GM12878 (cell line): ENCODE measurements around the gene RRP1B. TPM values are rescaled to one million over a fixed set of nuclear protein-coding genes. Genes with fewer than 3 reads are reported as not detected.

Source experiments
- ATAC-seq: fragments of 200-7000 bp; cut with Tn5 transposase; 3 replicates; pipeline ENCODE4 v1.9.1; 2020; ENCODE audit warnings: mild to moderate bottlenecking, moderate library complexity
- BruUV-seq: library from RNA; stranded (reverse); fragments of 400-500 nt; replicated peaks from 2 replicates; lab custom pipeline; 2021; lab: Mats Ljungman, UMichigan
- CTCF ChIA-PET: fragments of 300-600 bp; sonication (Branson Sonifier 250); formaldehyde crosslinking; extraction: SDS; loops from one replicate; lab custom pipeline; 2021; ENCODE audit warnings: inconsistent platforms; lab: Yijun Ruan, JAX
- POLR2A ChIA-PET: fragments of 350-600 bp; formaldehyde crosslinking; extraction: SDS; loops from one replicate; lab custom pipeline; 2021; ENCODE audit warnings: inconsistent platforms; lab: Charles Lee
- RAD21 ChIA-PET: fragments of 300-600 bp; sonication (Branson Sonifier 250); formaldehyde crosslinking; loops from one replicate; lab custom pipeline; 2023; ENCODE audit warnings: antibody characterized with exemption; ENCODE audit not compliant: unreplicated experiment; lab: Charles Lee
- SMC1A ChIA-PET: fragments of 300-600 bp; sonication (Branson Sonifier 250); formaldehyde crosslinking; loops from one replicate; lab custom pipeline; 2023; ENCODE audit not compliant: unreplicated experiment, uncharacterized antibody; lab: Charles Lee
- DNase-seq: peaks from one replicate; pipeline ENCODE4 v3.0.0-alpha.2; 2011; ENCODE audit warnings: low read depth, low spot score
- FAIRE-seq: peaks from 3 replicates; lab custom pipeline; 2011; peaks lifted over from hg19 to GRCh38; lab: Jason Lieb, UNC
- H2AFZ ChIP-seq: 2 replicates; pipeline ENCODE4 v1.6.0; 2011; ENCODE audit warnings: low read depth, low read length, control low read depth; ENCODE audit not compliant: control insufficient read depth
- H3K27ac ChIP-seq: 2 replicates; pipeline ENCODE4 v1.5.1; 2011; ENCODE audit warnings: control low read depth; ENCODE audit not compliant: control insufficient read depth, insufficient read depth
- H3K27me3 ChIP-seq, 2 experiments: replicated peaks in 1 of 2; 2 replicates each; pipeline versions ENCODE4 v1.6.0 to v1.6.1; 2011; ENCODE audit warnings: low read length in 1 of 2; ENCODE audit not compliant: control insufficient read depth in 2 of 2, insufficient read depth in 2 of 2
- H3K36me3 ChIP-seq, 2 experiments: 2 replicates each; pipeline ENCODE4 v1.5.1; 2011; ENCODE audit warnings: low read length in 1 of 2; ENCODE audit not compliant: control insufficient read depth in 2 of 2, insufficient read depth in 2 of 2
- H3K4me1 ChIP-seq: 2 replicates; pipeline ENCODE4 v1.6.1; 2011; ENCODE audit warnings: mild to moderate bottlenecking, low read length, moderate library complexity, mixed read lengths; ENCODE audit not compliant: control insufficient read depth, insufficient read depth
- H3K4me2 ChIP-seq: 2 replicates; pipeline ENCODE4 v1.6.0; 2011; ENCODE audit warnings: control low read depth; ENCODE audit not compliant: control insufficient read depth, insufficient read depth
- H3K4me3 ChIP-seq: fragments of 200-600 bp; sonication (generic); 2 replicates; pipeline ENCODE4 v1.5.1; 2016
- H3K79me2 ChIP-seq: 2 replicates; pipeline ENCODE4 v1.6.0; 2011; ENCODE audit warnings: low read length; ENCODE audit not compliant: control insufficient read depth, insufficient read depth
- H3K9ac ChIP-seq: 2 replicates; pipeline ENCODE4 v1.8.0; 2011; ENCODE audit warnings: low read length, control low read depth, mixed read lengths; ENCODE audit not compliant: control insufficient read depth, insufficient read depth
- H3K9me3 ChIP-seq: replicated peaks from 3 replicates; pipeline ENCODE4 v1.5.1; 2011; ENCODE audit warnings: mild to moderate bottlenecking, low read length; ENCODE audit not compliant: control insufficient read depth, insufficient read depth
- H4K20me1 ChIP-seq: 2 replicates; pipeline ENCODE4 v1.6.0; 2011; ENCODE audit not compliant: control insufficient read depth, insufficient read depth
- BACH1 ChIP-seq: fragments of 450-650 bp; IDR thresholded peaks from 2 replicates; pipeline ENCODE4 v1.6.1; 2017; ENCODE audit warnings: mild to moderate bottlenecking, borderline replicate concordance
- RFX5 ChIP-seq: IDR thresholded peaks from 2 replicates; pipeline ENCODE4 v1.6.1; 2011; ENCODE audit warnings: low read depth, low read length, improper control_type of control experiment
- SIX5 ChIP-seq: IDR thresholded peaks from 2 replicates; pipeline ENCODE4 v1.6.1; 2011; ENCODE audit warnings: mild to moderate bottlenecking, low read depth, low read length, moderate library complexity; ENCODE audit not compliant: severe bottlenecking
- ZNF592 ChIP-seq: fragments of 450-650 bp; IDR thresholded peaks from 2 replicates; pipeline ENCODE4 v1.6.1; 2017; ENCODE audit warnings: mild to moderate bottlenecking, moderate library complexity
- ZNF622 ChIP-seq: fragments of 450-650 bp; IDR thresholded peaks from 2 replicates; pipeline ENCODE4 v1.6.1; 2017; ENCODE audit warnings: mild to moderate bottlenecking, inconsistent platforms
- WGBS: methylation state at CpG from one replicate; pipeline ENCODE4 v1.1.6; 2016; ENCODE audit warnings: low lambda C conversion rate; ENCODE audit not compliant: insufficient replicate concordance, insufficient coverage; ENCODE audit errors: missing lambda C conversion rate; 5-methylcytosine and 5-hydroxymethylcytosine counted together
- in situ Hi-C: fragments of 300-500 bp; cut with MboI; formaldehyde crosslinking; loops from 9 replicates; pipeline ENCODE4 v1.14.3; 2018; ENCODE audit warnings: mixed read lengths
- intact Hi-C: fragments of 100-400 bp; cut with micrococcal nuclease; formaldehyde crosslinking; loops from one replicate; pipeline ENCODE4 v1.14.2; 2022; ENCODE audit not compliant: unreplicated experiment
- polyA plus RNA-seq, 11 experiments: library from polyadenylated mRNA; depleted of rRNA in 4 of 11; unstranded in 6 of 11; stranded (reverse) in 5 of 11; fragments of >200 nt; fragmentation: Nextera tagmentation in 4 of 11; fragmentation: Illumina TruSeq in 1 of 11; extraction: Ambion mirVana in 4 of 11; extraction: Trizol in 1 of 11; gene quantifications; 1 replicate in 1 of 11; 2 replicates in 10 of 11; pipeline versions ENCODE4 v1.2.1 to v1.2.3, GENCODE V29; 2011 to 2016; ENCODE audit warnings: inconsistent platforms in 2 of 11, missing spikeins in 2 of 11, low read depth in 1 of 11
- total RNA-seq, 4 experiments: library from RNA; depleted of rRNA in 3 of 4; stranded (reverse); fragments of >200 nt in 3 of 4; fragmentation: Illumina TruSeq in 1 of 4; extraction: Trizol in 1 of 4; gene quantifications; 2 replicates each; pipeline versions ENCODE4 v1.2.1 to v1.2.3, GENCODE V29; 2013 to 2021
- TF ChIP-seq, protein P1 (sequence below): IDR thresholded peaks from 2 replicates; pipeline ENCODE4 v1.6.1; 2012; ENCODE audit warnings: low read length, inconsistent platforms

The RRP1B gene
- total and polyA plus RNA-seq, 10 of the 15 experiments (the other 5 are each of a cell fraction or from before 2014, with no cell fraction given): 8.1 to 57.4 (median 38.1) TPM

DNA sequence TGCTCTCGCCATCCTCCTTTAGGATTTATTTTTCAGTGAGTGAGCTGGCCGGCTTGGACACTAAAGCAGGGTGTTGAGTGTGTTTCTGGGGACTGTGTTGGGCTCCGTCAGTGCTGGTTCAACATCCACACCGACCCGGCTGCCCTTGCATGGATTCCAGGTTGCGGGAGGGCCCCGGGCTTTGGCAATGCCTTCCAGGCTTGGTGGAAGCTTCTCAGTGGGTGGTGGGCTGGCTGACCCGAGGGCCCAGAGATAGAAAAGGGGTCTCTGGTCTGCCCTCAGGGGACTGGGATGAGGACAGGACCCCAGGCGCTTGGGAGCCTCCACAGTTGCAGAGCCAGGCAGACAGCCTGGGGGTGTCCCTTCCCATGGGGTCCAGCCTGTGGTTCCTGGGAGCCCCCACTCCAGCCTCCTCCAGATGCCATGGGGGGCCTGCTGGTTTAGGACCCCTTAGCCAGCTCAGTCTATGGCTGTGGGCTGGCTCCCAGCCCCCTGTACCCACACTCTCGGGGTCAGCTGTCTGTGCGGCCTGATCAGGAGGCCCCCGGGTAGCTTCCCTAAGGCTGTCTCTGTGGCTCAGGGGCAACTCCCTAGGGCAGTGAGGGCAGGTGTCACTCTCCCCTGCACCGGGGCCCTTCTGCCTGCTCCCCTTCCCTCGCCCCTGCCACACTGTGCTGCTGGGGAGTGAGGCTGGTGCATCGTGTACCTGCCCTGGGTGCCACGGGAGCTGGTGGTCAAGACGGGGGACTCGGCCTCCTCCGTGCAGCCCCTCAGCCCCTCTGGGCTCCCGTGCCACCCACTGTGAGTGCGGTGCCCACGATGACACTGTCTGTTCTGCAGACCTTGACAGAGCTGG lies 76.1 kb downstream of the RRP1B start:
- no peaks in the 10 kb centered on the region; the same call in none of the 2 replicates for H3K79me2 ChIP-seq
- ChIA-PET SMC1A (no interaction called here), CTCF (no interaction called here), POLR2A (interaction anchor here (0.6 kb wide), 1 partner anchor 39 kb away, joined by 3 read pairs; no protein-coding TSS in a partner anchor), RAD21 (no interaction called here)
- in situ Hi-C loops (no loop called here), intact Hi-C loops (no loop called here)
- DNase-seq (no peak), FAIRE-seq (no peak), ATAC-seq (no peak; the same call in 2 of the 3 replicates)
- 78% methylated on average over 21 of the region's 22 CpGs for WGBS
- no TSS peak for BruUV-seq
- peaks cover 9 to 17% of the 10 kb centered on the region in 2 experiments; a peak in 3 of 4 replicates for H3K36me3 ChIP-seq
- TF ChIP-seq RFX5 (no peak), ZNF592 (no peak), SIX5 (no peak), ZNF622 (no peak), BACH1 (no peak)
- TF ChIP-seq, protein P1, sequence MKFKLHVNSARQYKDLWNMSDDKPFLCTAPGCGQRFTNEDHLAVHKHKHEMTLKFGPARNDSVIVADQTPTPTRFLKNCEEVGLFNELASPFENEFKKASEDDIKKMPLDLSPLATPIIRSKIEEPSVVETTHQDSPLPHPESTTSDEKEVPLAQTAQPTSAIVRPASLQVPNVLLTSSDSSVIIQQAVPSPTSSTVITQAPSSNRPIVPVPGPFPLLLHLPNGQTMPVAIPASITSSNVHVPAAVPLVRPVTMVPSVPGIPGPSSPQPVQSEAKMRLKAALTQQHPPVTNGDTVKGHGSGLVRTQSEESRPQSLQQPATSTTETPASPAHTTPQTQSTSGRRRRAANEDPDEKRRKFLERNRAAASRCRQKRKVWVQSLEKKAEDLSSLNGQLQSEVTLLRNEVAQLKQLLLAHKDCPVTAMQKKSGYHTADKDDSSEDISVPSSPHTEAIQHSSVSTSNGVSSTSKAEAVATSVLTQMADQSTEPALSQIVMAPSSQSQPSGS: no peak
- H3K27ac ChIP-seq: no peak overlapping the region
- H3K4me1 ChIP-seq: no peaks in the 10 kb centered on the region
- H3K4me2 ChIP-seq: no peak overlapping the region
- H3K9me3 ChIP-seq: no peaks in the 10 kb centered on the region
- H2AFZ ChIP-seq: no peak overlapping the region
- no peak overlapping the region for H3K4me3 ChIP-seq
- no peaks in the 10 kb centered on the region for H3K27me3 ChIP-seq
- H3K9ac ChIP-seq: no peak overlapping the region
- no peaks in the 10 kb centered on the region; the same call in 1 of the 2 replicates for H4K20me1 ChIP-seq
